Spleen (tissue), 11 donors: ENCODE data around the gene GGT1. TPM values are rescaled to one million over a fixed set of nuclear protein-coding genes. Genes with fewer than 3 reads are reported as not detected.
"Not testable (repeated sequence)": the region's sequence is repeated elsewhere in the genome, so short reads cannot be mapped to it uniquely, and the experiment has no call there.

Experiments used
- DNase-seq: peaks from one replicate; pipeline ENCODE4 v3.0.0-alpha.2; 2020
- H3K27ac ChIP-seq, 8 donors: fragments of 200-600 bp; sonication (generic) in 7 of 8; 1 replicate in 4 of 8; 2 replicates in 4 of 8; pipeline versions ENCODE4 v1.5.0 to v1.8.0; 2016 to 2021; ENCODE audit warnings: inconsistent platforms in 4 of 8, mild to moderate bottlenecking in 4 of 8, moderate library complexity in 1 of 8
- H3K27me3 ChIP-seq, 7 donors: fragments of 200-600 bp; sonication (generic) in 6 of 7; replicated peaks in 1 of 7; 1 replicate in 4 of 7; 2 replicates in 3 of 7; pipeline versions ENCODE4 v1.5.0 to v1.8.0; 2016 to 2021; ENCODE audit warnings: inconsistent platforms in 3 of 7, mild to moderate bottlenecking in 1 of 7
- H3K36me3 ChIP-seq, 6 donors: fragments of 200-600 bp; sonication (generic) in 5 of 6; 1 replicate in 4 of 6; 2 replicates in 2 of 6; pipeline versions ENCODE4 v1.5.0 to v1.8.0; 2016 to 2021; ENCODE audit warnings: inconsistent platforms in 2 of 6
- H3K4me1 ChIP-seq, 6 donors: fragments of 200-600 bp; sonication (generic) in 5 of 6; 1 replicate in 3 of 6; 2 replicates in 3 of 6; pipeline versions ENCODE4 v1.5.0 to v1.8.0; 2016 to 2021; ENCODE audit warnings: inconsistent platforms in 3 of 6
- H3K4me3 ChIP-seq, 8 donors: fragments of 200-600 bp; sonication (generic) in 7 of 8; 1 replicate in 4 of 8; 2 replicates in 4 of 8; pipeline versions ENCODE4 v1.5.0 to v1.8.0; 2016 to 2021; ENCODE audit warnings: inconsistent platforms in 4 of 8, mild to moderate bottlenecking in 4 of 8, moderate library complexity in 2 of 8
- H3K9me3 ChIP-seq, 8 donors: fragments of 200-600 bp; sonication (generic) in 7 of 8; 1 replicate in 4 of 8; 2 replicates in 4 of 8; pipeline versions ENCODE4 v1.5.0 to v1.8.0; 2016 to 2021; ENCODE audit warnings: inconsistent platforms in 4 of 8
- CTCF ChIP-seq, 11 experiments: fragments of 200-600 bp in 7 of 11; fragments of 450-650 bp in 4 of 11; sonication (generic) in 4 of 11; IDR thresholded peaks in 8 of 11; conservative IDR thresholded peaks in 3 of 11; 1 replicate in 7 of 11; 2 replicates in 4 of 11; pipeline versions ENCODE4 v1.4.0 to v1.8.0; 2016 to 2021; ENCODE audit warnings: antibody characterized with exemption in 11 of 11, inconsistent platforms in 4 of 11, mild to moderate bottlenecking in 1 of 11
- POLR2AphosphoS5 ChIP-seq, 3 donors: sonication (generic); formaldehyde crosslinking; IDR thresholded peaks; one replicate each; pipeline ENCODE4 v1.5.1; 2017; ENCODE audit warnings: antibody characterized with exemption in 3 of 3
- WGBS, 5 donors: extraction: QIAGEN DNeasy Blood & Tissue Kit in 3 of 5; methylation state at CpG; one replicate each; pipeline versions ENCODE4 v1.1.5 to v1.1.7; 2013 to 2018; 5-methylcytosine and 5-hydroxymethylcytosine counted together
- intact Hi-C: fragments of 100-400 bp; cut with DNase I; formaldehyde crosslinking; loops from one replicate; pipeline ENCODE4 v1.15.0; 2023; ENCODE audit warnings: low total_unique reads
- polyA plus RNA-seq, 3 donors: library from polyadenylated mRNA; stranded (reverse); fragments of 200-250 nt; gene quantifications; one replicate each; pipeline ENCODE4 v1.2.1, GENCODE V29; 2013
- total RNA-seq, 7 donors: library from RNA; depleted of rRNA in 3 of 7; stranded (reverse); fragments of >200 nt in 3 of 7; fragmentation: NEBNext Ultra II Directional in 4 of 7; extraction: Animal tissue kit (Norgen Biotek cat#: 25700) in 4 of 7; gene quantifications; one replicate each; pipeline versions ENCODE4 v1.1.0 to v1.2.1, GENCODE V29; 2016 to 2021
- donor health status: healthy with polysubstance abuse.
- donor health status: DM: no; HTN: no; CAD: no; lungs with moderate emphysema.
- donor health status: DM: no; HTN: no; CAD: no.
- donor health status: Bipolar disorder and iron deficiency.
- donor health status: healthy.
- donor health status: DM: no; HTN: no; CAD: no.
- donor health status: DM: yes; HTN: yes; CAD: no.

The GGT1 gene
- total and polyA plus RNA-seq, 10 donors, result 10.9 to 27.2 (median 17.1) TPM

- H3K4me1 ChIP-seq, result peaks cover 4 to 56% (median 27%) of the 10 kb centered on the region in 6 donors
- H3K27ac ChIP-seq, result peak overlapping the region in 2 of 8 donors; percentile 11 to 19
- peak; percentile 72 for DNase-seq
- H3K36me3 ChIP-seq, H3K9me3 ChIP-seq, H3K4me3 ChIP-seq, H3K27me3 ChIP-seq, intact Hi-C loops: not testable (repeated sequence)
- WGBS, 5 donors, result 16 to 21% (median 20%) methylated on average over 4 to 9 of the region's 10 CpGs
- TF ChIP-seq CTCF (IDR thresholded peaks at IDR 0.05 in 8 of 11, conservative IDR thresholded peaks at IDR 0.05 in 3 of 11), result peak in 5 of 11 experiments; percentile 18 to 44 (median 27)
Measured at GRCh38 chr22:24634776-24635389, 31.9 kb downstream of the GGT1 start.

- H3K4me3 ChIP-seq, H3K36me3 ChIP-seq, DNase-seq, intact Hi-C loops, H3K27me3 ChIP-seq, H3K27ac ChIP-seq: not testable (repeated sequence)
- H3K9me3 ChIP-seq, result peaks cover 0 to 15% (median 5%) of the 10 kb centered on the region in 8 donors
- 86 to 96% (median 92%) methylated on average over 3 of the region's 3 CpGs for WGBS, 5 donors
- H3K4me1 ChIP-seq, result peaks cover 4 to 40% (median 21%) of the 10 kb centered on the region in 6 donors
Measured at GRCh38 chr22:24636513-24636912, 33.5 kb downstream of the GGT1 start.

GRCh38 chr22:24642307-24642706, 39.3 kb downstream of the GGT1 start:
- H3K27ac ChIP-seq, H3K36me3 ChIP-seq, H3K27me3 ChIP-seq, H3K4me3 ChIP-seq, intact Hi-C loops: not testable (repeated sequence)
- 69 to 94% (median 87%) methylated on average over 1 of the region's 1 CpG for WGBS, 5 donors
- Histone ChIP-seq H3K4me1 (peaks cover 0 to 14% (median 0%) of the 10 kb centered on the region in 6 donors), H3K9me3 (peaks cover 0 to 15% (median 5%) of the 10 kb centered on the region in 8 donors)
- peak; percentile 13 for DNase-seq

GRCh38 chr22:24644409-24644808, 41.4 kb downstream of the GGT1 start:
- H3K4me3 ChIP-seq, H3K36me3 ChIP-seq, H3K27ac ChIP-seq, intact Hi-C loops, H3K27me3 ChIP-seq: not testable (repeated sequence)
- Histone ChIP-seq H3K9me3 (peaks cover 0 to 12% (median 4%) of the 10 kb centered on the region in 8 donors), H3K4me1 (peaks cover 0 to 14% (median 0%) of the 10 kb centered on the region in 6 donors)
- WGBS, 5 donors, result 47 to 82% (median 70%) methylated on average over 3 to 10 of the region's 11 CpGs; no CpG with 5 or more reads in 1 of the 5 donors
- peak; percentile 60 for DNase-seq

- H3K4me3 ChIP-seq, H3K27me3 ChIP-seq, H3K27ac ChIP-seq, intact Hi-C loops, H3K36me3 ChIP-seq, H3K9me3 ChIP-seq: not testable (repeated sequence)
- peak; percentile 55 for DNase-seq
- 55 to 75% (median 63%) methylated on average over 3 to 12 of the region's 21 CpGs for WGBS, 5 donors
- H3K4me1 ChIP-seq, result peaks cover 0 to 14% (median 0%) of the 10 kb centered on the region in 6 donors
- TF ChIP-seq POLR2AphosphoS5 (IDR thresholded peaks at IDR 0.05), result peak in 2 of 3 donors; percentile 17 to 22
Measured at GRCh38 chr22:24645408-24646399, 42.7 kb downstream of the GGT1 start.

GRCh38 chr22:24646756-24647155, 43.8 kb downstream of the GGT1 start:
- H3K27ac ChIP-seq, intact Hi-C loops, H3K36me3 ChIP-seq, H3K4me3 ChIP-seq, H3K27me3 ChIP-seq, H3K9me3 ChIP-seq: not testable (repeated sequence)
- peak; percentile 53 for DNase-seq
- WGBS, 5 donors, result 87 to 99% (median 94%) methylated on average over 7 to 19 of the region's 19 CpGs
- peaks cover 0 to 14% (median 0%) of the 10 kb centered on the region in 6 donors for H3K4me1 ChIP-seq

GRCh38 chr22:24649371-24649770, 46.4 kb downstream of the GGT1 start:
- intact Hi-C loops, H3K9me3 ChIP-seq, H3K4me3 ChIP-seq, H3K27me3 ChIP-seq, H3K36me3 ChIP-seq, DNase-seq, H3K4me1 ChIP-seq, H3K27ac ChIP-seq: not testable (repeated sequence)
- WGBS, 5 donors, result 38 to 100% (median 70%) methylated on average over 1 to 2 of the region's 4 CpGs; no CpG with 5 or more reads in 1 of the 5 donors
